ENCODE measurements around the gene CMTM1. TPM values are rescaled to one million over a fixed set of nuclear protein-coding genes. Genes with fewer than 3 reads are reported as not detected.
"Not testable (repeated sequence)": the region's sequence is repeated elsewhere in the genome, so short reads cannot be mapped to it uniquely, and the experiment has no call there.

The CMTM1 gene
- total RNA-seq, 1 donor from 2014 or later, result 8.4 TPM

DNA sequence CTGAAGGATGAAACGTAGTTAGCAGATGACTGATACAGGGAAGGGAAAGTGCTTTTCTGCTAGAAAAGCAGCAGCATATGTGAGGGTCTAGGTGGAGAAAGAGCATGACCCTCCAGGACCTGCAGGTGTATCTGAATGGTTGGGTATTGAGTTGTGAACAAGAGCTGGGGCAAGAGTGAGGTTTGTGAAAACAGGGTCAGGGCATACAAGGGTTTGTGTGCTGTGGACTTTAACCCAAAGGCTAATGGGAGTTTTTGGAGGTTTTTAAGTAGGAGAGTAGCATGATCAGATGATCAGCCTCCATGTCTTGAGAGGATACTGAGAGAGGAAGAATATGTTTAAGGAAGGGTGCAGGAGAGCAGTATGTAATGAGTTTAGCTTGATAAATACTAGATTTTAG, 6.1 kb upstream of the CMTM1 start:
- no peak for TF ChIP-seq CTCF (IDR thresholded peaks at IDR 0.05)
- Histone ChIP-seq H3K27ac (no peak overlapping the region), H3K9me3 (no peaks in the 10 kb centered on the region), H3K36me3 (peaks cover 43% of the 10 kb centered on the region), H3K27me3 (no peaks in the 10 kb centered on the region), H3K4me3 (no peak overlapping the region), H3K4me1 (peaks cover 8% of the 10 kb centered on the region)
- ATAC-seq, result no peak
- intact Hi-C loops (cut with DNase I), result no loop called here
- no peak for DNase-seq

DNA sequence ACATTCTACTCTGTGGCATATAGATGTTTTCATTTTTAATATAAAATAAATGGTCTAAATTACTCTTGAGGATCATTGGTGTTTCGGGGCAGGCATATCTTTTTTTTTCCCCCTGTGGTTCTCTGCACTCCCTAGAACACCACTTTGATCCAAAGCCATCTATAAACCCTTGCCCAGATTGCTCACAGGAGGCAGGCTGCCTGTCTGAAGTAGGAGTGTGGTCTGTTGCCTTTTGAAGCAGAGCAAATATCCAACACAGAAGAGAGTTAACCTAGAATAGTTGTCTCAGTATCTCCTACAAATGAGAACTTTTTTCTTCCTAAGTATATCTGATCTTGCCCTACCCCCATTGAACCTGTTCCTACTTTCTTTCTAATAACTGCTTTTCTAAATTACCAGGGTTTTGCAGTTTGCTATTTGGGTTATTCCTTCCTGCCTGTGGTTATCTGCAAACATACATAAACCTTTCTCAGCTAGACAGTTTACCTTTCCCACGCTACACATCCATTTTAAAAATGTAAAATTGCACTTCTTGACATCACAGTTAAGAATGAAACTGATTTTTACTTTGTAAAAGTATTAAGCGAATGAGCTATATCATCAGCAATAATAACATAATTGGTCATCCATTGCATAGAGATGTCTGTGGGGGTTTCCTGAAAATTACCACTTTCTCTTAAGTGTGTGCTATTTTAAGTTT, 4.7 kb upstream of the CMTM1 start:
- Histone ChIP-seq H3K27me3 (no peaks in the 10 kb centered on the region), H3K4me3 (no peak overlapping the region), H3K9me3 (no peaks in the 10 kb centered on the region), H3K4me1 (no peaks in the 10 kb centered on the region), H3K36me3 (peaks cover 57% of the 10 kb centered on the region), H3K27ac (no peak overlapping the region)
- ATAC-seq, result no peak
- no peak for DNase-seq
- intact Hi-C loops (cut with DNase I), result no loop called here
- no peak for TF ChIP-seq CTCF (IDR thresholded peaks at IDR 0.05)

- TF ChIP-seq CTCF (IDR thresholded peaks at IDR 0.05), result no peak
- intact Hi-C loops (cut with DNase I), result no loop called here
- H3K27ac ChIP-seq, result no peak overlapping the region
- no peaks in the 10 kb centered on the region for H3K9me3 ChIP-seq
- no peaks in the 10 kb centered on the region for H3K27me3 ChIP-seq
- no peak for ATAC-seq
- no peak for DNase-seq
- no peaks in the 10 kb centered on the region for H3K4me1 ChIP-seq
- H3K36me3 ChIP-seq, result peaks cover 61% of the 10 kb centered on the region
- no peak overlapping the region for H3K4me3 ChIP-seq
Measured at GRCh38 chr16:66562409-66562808, 3.8 kb upstream of the CMTM1 start.

- Histone ChIP-seq H3K9me3 (no peaks in the 10 kb centered on the region), H3K4me3 (no peak overlapping the region), H3K27ac (no peak overlapping the region), H3K27me3 (no peaks in the 10 kb centered on the region), H3K4me1 (no peaks in the 10 kb centered on the region), H3K36me3 (peaks cover 56% of the 10 kb centered on the region)
- intact Hi-C loops (cut with DNase I), result no loop called here
- no peak for TF ChIP-seq CTCF (IDR thresholded peaks at IDR 0.05)
- DNase-seq (no peak), ATAC-seq (no peak)
Measured at GRCh38 chr16:66562986-66563385, 3.3 kb upstream of the CMTM1 start.

- Histone ChIP-seq H3K4me1 (no peaks in the 10 kb centered on the region), H3K4me3 (no peak overlapping the region), H3K9me3 (no peaks in the 10 kb centered on the region), H3K27me3 (no peaks in the 10 kb centered on the region), H3K36me3 (peaks cover 51% of the 10 kb centered on the region), H3K27ac (no peak overlapping the region)
- no peak for ATAC-seq
- intact Hi-C loops (cut with DNase I), result no loop called here
- DNase-seq, result no peak
- TF ChIP-seq CTCF (IDR thresholded peaks at IDR 0.05), result no peak
Measured at GRCh38 chr16:66563574-66564334, 2.5 kb upstream of the CMTM1 start.

GRCh38 chr16:66567270-66567669, 1.0 kb downstream of the CMTM1 start:
- intact Hi-C loops (cut with DNase I); H3K4me1 ChIP-seq; ATAC-seq; H3K9me3 ChIP-seq; H3K4me3 ChIP-seq; DNase-seq; H3K27me3 ChIP-seq; H3K27ac ChIP-seq: not testable (repeated sequence)
- H3K36me3 ChIP-seq, result peaks cover 38% of the 10 kb centered on the region

Measured in upper lobe of right lung (tissue), 1 donor.